ENCODE data around the gene NEO1.

NEO1 gene

DNA sequence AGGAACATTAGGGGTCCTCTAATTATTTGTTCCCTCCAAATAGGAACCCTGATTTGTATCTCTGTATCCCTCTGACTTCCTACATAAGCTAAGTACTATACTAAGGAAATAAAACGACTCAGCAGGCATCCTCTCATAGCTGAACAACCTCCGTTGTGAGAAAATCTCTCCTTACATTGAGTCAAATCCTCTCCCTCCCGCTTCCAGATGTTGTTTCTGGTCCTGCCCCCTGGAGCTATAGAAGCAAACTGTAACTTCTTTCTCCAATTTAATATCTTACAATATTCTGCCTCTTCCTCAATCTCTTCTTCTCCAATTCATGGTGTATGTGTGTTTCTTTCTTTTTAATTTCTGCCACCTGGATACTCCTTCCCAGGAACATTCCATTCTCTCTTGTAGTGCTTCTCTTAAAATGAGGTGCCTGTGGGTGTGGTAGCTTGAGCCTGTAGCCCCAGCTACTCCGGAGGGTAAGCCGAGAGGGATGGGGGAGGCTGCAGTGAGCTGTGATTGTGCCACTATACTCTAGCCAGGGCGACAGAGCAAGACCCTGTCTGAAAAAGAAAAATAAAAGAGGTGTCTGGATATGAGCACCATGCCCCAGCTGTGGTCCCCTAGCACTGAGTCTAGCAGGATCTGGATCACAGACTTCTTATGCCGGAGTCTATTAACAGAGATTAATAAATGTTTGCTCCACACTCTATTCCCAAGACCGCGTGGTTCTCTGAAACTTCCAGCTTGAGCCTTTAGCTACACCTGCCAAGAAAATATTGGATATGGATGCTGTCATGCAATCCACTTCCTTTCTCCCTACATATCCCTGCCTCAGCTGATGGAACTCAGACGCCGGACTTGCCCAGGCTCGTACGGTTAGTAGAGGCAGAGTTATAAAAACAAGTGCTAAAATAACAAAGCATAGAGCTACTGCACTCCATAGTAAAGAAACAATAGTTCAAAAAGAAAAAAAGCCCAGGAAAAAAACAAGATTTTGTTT, 42.9 kb upstream of the NEO1 start:
- DNase-seq (ENCODE audit: low spot score): no peak
- in situ Hi-C loops (cut with MboI; ENCODE audit: low pct_unique_long_range_greater_than_20kb, low sequenced_read_pairs, unreplicated experiment): no loop called here
- TF ChIP-seq, protein P1, sequence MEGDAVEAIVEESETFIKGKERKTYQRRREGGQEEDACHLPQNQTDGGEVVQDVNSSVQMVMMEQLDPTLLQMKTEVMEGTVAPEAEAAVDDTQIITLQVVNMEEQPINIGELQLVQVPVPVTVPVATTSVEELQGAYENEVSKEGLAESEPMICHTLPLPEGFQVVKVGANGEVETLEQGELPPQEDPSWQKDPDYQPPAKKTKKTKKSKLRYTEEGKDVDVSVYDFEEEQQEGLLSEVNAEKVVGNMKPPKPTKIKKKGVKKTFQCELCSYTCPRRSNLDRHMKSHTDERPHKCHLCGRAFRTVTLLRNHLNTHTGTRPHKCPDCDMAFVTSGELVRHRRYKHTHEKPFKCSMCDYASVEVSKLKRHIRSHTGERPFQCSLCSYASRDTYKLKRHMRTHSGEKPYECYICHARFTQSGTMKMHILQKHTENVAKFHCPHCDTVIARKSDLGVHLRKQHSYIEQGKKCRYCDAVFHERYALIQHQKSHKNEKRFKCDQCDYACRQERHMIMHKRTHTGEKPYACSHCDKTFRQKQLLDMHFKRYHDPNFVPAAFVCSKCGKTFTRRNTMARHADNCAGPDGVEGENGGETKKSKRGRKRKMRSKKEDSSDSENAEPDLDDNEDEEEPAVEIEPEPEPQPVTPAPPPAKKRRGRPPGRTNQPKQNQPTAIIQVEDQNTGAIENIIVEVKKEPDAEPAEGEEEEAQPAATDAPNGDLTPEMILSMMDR (IDR thresholded peaks at IDR 0.05; ENCODE audit: extremely low read depth, insufficient read depth, missing control alignments): no peak

DNA sequence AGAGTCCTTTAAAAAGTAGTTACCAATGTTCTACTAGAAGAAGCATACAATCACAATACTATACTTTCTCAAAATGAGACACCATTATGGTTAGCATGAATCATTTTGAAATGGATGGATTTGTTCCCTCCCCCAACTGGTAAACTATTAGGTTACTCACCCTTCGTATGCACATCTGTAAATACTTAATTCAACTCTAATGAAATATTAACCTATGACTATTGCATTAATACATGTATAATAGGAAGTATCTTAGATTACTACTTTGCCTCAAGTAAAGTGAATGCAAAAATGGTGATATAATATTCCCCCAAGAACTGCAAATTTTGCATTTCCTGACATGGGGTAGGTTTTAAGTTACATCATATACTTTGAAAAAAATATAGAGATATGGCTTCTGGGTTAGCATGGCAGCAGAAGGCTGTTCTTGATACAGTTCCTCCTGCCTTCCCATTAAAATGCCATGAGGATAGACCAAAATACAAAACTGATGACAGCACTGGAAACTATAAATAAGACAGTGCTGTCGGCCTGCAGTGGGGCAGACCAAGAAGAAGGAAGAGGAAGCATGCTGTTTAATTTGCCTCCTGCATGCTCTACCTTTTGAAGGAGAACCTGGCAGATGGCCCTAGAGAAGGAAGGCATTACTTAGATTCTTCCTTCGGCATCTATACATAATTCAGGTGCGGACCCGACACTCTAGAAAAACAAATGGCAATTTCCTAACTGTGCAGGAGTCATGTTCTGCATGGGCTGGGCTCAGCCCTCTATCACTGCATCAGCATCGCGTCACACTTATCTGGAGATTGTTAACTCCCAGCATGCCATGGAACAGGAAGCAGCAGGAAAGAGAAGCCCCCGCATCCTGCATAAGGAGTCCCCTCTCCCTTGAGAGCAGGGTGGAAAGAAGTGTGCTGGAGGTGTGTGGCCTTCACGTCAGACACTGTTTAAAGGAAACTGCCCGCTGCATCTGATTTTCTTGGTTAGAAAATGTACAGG, 41.8 kb upstream of the NEO1 start:
- TF ChIP-seq, protein P1 (IDR thresholded peaks at IDR 0.05; ENCODE audit: extremely low read depth, insufficient read depth, missing control alignments): no peak
- no peak for DNase-seq (ENCODE audit: low spot score)
- in situ Hi-C loops (cut with MboI; ENCODE audit: low pct_unique_long_range_greater_than_20kb, low sequenced_read_pairs, unreplicated experiment): no loop called here

GRCh38 chr15:73014904-73015303, 37.4 kb upstream of the NEO1 start:
- no peak for DNase-seq (ENCODE audit: low spot score)
- TF ChIP-seq, protein P1 (IDR thresholded peaks at IDR 0.05; ENCODE audit: extremely low read depth, insufficient read depth, missing control alignments): no peak
- in situ Hi-C loops (cut with MboI; ENCODE audit: low pct_unique_long_range_greater_than_20kb, low sequenced_read_pairs, unreplicated experiment): no loop called here

DNA sequence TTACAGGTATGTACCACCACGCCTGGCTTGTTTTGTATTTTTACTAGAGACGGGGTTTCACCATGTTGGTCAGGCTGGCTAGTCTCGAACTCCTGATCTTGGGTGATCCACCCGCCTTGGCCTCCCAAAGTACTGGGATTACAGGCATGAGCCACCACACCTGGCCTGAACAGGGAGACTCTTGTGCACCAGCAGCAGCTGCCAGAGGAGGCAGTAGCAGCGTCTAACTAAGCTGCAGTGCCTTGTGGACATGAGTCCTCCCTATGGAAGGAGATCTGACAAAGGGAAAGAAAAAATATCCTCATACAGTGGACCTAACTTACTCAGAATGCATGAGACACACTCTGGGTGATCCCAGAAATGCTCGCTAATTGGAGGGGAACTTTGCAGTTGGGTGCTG, 36.8 kb upstream of the NEO1 start:
- TF ChIP-seq, protein P1 (IDR thresholded peaks at IDR 0.05; ENCODE audit: extremely low read depth, insufficient read depth, missing control alignments): no peak
- no peak for DNase-seq (ENCODE audit: low spot score)
- in situ Hi-C loops (cut with MboI; ENCODE audit: low pct_unique_long_range_greater_than_20kb, low sequenced_read_pairs, unreplicated experiment): no loop called here

- no peak for DNase-seq (ENCODE audit: low spot score)
- TF ChIP-seq, protein P1 (IDR thresholded peaks at IDR 0.05; ENCODE audit: extremely low read depth, insufficient read depth, missing control alignments): no peak
- in situ Hi-C loops (cut with MboI; ENCODE audit: low pct_unique_long_range_greater_than_20kb, low sequenced_read_pairs, unreplicated experiment): no loop called here
Measured at GRCh38 chr15:73017987-73018386, 34.3 kb upstream of the NEO1 start.

- TF ChIP-seq, protein P1 (IDR thresholded peaks at IDR 0.05; ENCODE audit: extremely low read depth, insufficient read depth, missing control alignments): no peak
- in situ Hi-C loops (cut with MboI; ENCODE audit: low pct_unique_long_range_greater_than_20kb, low sequenced_read_pairs, unreplicated experiment): no loop called here
- no peak for DNase-seq (ENCODE audit: low spot score)
Measured at GRCh38 chr15:73019154-73019553, 33.1 kb upstream of the NEO1 start.
